Measurements from ENCODE around the gene GPR17. TPM values are rescaled to one million over a fixed set of nuclear protein-coding genes. Genes with fewer than 3 reads are reported as not detected.
A peak's percentile ranks its signal among the peaks of the same experiment; 100 is the strongest.

Gene GPR17
- total RNA-seq, 1 donor from 2014 or later = 0.18 TPM

GRCh38 chr2:127690696-127691095, 44.7 kb downstream of the GPR17 start:
- Histone ChIP-seq H3K36me3 (no peaks in the 10 kb centered on the region), H3K27me3 (ENCODE audit: low read depth) (no peaks in the 10 kb centered on the region), H3K27ac (no peak overlapping the region), H3K4me1 (no peaks in the 10 kb centered on the region), H3K4me3 (no peak overlapping the region), H3K9me3 (peaks cover 12% of the 10 kb centered on the region)
- intact Hi-C loops (cut with DNase I) = no loop called here
- no peak for TF ChIP-seq CTCF (IDR thresholded peaks at IDR 0.05)
- ATAC-seq (no peak), DNase-seq (no peak)

- DNase-seq = no peak
Measured at GRCh38 chr2:127694986-127695385, 49.0 kb downstream of the GPR17 start.

GRCh38 chr2:127695491-127696472, 49.8 kb downstream of the GPR17 start:
- ATAC-seq (peak; percentile 43 to 84), DNase-seq (no peak)
- H3K27me3 ChIP-seq (ENCODE audit: low read depth) = no peaks in the 10 kb centered on the region
- intact Hi-C loops (cut with DNase I) = no loop called here
- no peak overlapping the region for H3K27ac ChIP-seq
- peak overlapping the region; percentile 36 for H3K4me3 ChIP-seq
- H3K36me3 ChIP-seq = no peaks in the 10 kb centered on the region
- H3K9me3 ChIP-seq = peaks cover 5% of the 10 kb centered on the region
- peaks cover 6% of the 10 kb centered on the region for H3K4me1 ChIP-seq
- peak; percentile 40 for TF ChIP-seq CTCF (IDR thresholded peaks at IDR 0.05)

More at GRCh38 chr2:127694986-127695385, 49.0 kb downstream of the GPR17 start:
- H3K27ac ChIP-seq = no peak overlapping the region
- no peak for ATAC-seq
- intact Hi-C loops (cut with DNase I) = no loop called here
- peak overlapping the region; percentile 36 for H3K4me3 ChIP-seq
- H3K9me3 ChIP-seq = peaks cover 12% of the 10 kb centered on the region
- H3K4me1 ChIP-seq = no peaks in the 10 kb centered on the region
- TF ChIP-seq CTCF (IDR thresholded peaks at IDR 0.05) = no peak
- no peaks in the 10 kb centered on the region for H3K27me3 ChIP-seq (ENCODE audit: low read depth)
- no peaks in the 10 kb centered on the region for H3K36me3 ChIP-seq

GRCh38 chr2:127697482-127698180, 51.7 kb downstream of the GPR17 start:
- Histone ChIP-seq H3K36me3 (no peaks in the 10 kb centered on the region), H3K27ac (no peak overlapping the region), H3K27me3 (ENCODE audit: low read depth) (no peaks in the 10 kb centered on the region), H3K9me3 (no peaks in the 10 kb centered on the region), H3K4me3 (no peak overlapping the region), H3K4me1 (peaks cover 12% of the 10 kb centered on the region)
- no peak for TF ChIP-seq CTCF (IDR thresholded peaks at IDR 0.05)
- ATAC-seq = no peak
- intact Hi-C loops (cut with DNase I) = no loop called here
- no peak for DNase-seq

GRCh38 chr2:127698553-127699355, 52.8 kb downstream of the GPR17 start:
- no peak for DNase-seq
- H3K4me3 ChIP-seq = no peak overlapping the region
- H3K27me3 ChIP-seq (ENCODE audit: low read depth) = no peaks in the 10 kb centered on the region
- no peak overlapping the region for H3K27ac ChIP-seq
- no peak for TF ChIP-seq CTCF (IDR thresholded peaks at IDR 0.05)
- H3K4me1 ChIP-seq = peaks cover 24% of the 10 kb centered on the region
- H3K36me3 ChIP-seq = peaks cover 3% of the 10 kb centered on the region
- H3K9me3 ChIP-seq = no peaks in the 10 kb centered on the region
- intact Hi-C loops (cut with DNase I) = no loop called here
- ATAC-seq = no peak

All from lower lobe of right lung (tissue), 2 donors.